ENCODE measurements around the gene GNB5.
A peak's percentile ranks its signal among the peaks of the same experiment; 100 is the strongest.
"Not testable (repeated sequence)": the region's sequence is repeated elsewhere in the genome, so short reads cannot be mapped to it uniquely, and the experiment has no call there.

The GNB5 gene

DNA sequence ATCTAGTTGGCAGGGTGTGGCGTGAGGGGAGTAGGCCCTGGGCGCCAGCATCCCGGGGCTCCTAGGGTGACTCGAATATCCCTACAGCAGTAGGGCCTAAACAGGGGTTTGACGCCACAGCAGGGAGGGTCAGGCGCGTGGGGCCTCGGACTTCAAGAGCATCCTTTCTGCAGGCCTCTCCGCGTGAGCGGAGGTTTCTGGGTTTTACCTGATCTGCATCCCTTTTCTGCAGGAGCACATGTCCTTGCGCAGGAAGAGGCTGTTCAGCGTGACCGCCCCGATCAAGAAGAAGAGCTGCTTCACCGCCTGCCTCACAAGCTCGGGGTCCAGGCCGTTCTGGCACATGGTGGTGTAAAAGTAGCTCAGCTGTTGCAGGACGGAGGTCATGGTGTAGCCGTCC, 13.5 kb upstream of the GNB5 start:
- DNase-seq = no peak

DNA sequence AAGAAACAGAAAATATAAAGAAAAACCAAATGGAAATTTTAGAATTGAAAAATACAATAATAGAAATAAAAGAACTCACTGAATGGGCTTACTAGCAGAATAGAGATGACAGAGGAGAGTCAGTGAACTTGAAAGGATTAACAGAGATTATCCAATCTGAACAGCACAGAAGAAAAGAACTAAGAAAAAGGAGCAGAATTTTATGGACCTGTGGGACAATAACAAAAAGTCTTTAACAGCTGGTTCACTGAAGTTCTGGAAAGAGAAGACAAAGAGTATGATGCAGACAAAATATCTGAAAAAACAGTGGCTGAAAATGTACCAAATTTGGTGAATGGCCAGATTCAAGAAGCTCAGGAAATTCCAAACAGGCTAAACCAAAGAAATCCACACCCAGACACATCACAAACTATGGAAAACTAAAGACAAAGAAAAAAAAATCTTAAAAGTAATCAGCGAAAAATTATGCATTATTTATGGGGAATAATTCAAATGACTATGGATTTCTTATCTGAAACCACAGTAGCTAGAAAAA, 9.7 kb upstream of the GNB5 start:
- no peak for DNase-seq

DNA sequence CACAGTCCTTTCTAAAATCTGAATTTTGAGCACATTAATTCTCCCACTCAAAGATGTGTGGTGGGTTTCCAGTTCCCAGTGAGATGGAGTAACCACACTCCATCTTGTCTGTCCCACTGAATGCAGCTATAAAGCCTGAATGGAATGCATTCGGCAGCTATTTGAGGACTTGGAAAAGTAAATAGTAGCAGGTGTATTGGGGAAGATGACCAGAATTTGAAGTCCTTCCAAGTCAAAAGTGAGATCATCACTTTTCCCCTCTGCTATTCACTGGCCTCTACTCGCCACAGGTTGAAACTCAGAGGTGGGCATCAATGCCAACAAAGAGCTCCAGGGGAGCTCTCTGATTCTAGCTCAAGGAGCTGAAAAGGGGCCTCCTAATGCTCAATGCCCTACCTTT, 8.1 kb upstream of the GNB5 start:
- no peak for DNase-seq

DNA sequence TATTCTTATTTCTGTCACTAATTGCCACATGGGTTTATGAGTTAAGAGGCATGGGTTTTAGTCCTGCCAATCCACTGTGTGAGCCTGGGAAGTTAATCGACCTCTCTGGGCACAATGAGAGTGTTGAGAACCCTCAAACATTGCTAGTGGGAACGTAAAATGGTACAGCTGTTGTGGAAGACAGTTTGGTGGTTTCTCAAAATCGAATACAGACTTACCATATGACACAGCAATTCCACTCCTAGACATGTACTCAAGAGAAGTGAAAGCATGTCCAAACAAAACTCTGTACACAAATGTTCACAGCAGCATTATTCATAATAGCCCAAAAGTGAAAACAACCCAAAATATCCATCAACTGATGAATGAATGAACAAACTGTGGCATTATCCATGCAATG, 5.7 kb upstream of the GNB5 start:
- DNase-seq = no peak

DNA sequence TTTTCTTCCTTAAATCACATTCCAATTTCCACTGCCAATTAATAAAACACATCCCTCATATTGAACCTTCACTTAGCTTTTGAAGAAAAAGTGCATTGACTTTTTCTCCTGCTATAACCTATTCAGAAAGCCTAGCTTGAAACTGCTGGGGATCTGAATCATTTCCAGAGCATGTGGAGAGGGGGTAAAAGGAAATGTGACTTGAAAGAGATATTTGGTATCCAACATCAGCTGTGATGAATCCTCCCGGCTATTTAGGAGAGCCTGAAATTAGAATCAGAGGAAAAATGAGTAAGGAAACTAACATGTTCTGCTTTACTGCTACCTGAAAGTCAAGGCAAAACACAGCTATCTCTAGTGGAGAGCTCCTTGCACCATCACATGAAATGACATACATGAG, 2.6 kb upstream of the GNB5 start:
- no peak for DNase-seq

DNA sequence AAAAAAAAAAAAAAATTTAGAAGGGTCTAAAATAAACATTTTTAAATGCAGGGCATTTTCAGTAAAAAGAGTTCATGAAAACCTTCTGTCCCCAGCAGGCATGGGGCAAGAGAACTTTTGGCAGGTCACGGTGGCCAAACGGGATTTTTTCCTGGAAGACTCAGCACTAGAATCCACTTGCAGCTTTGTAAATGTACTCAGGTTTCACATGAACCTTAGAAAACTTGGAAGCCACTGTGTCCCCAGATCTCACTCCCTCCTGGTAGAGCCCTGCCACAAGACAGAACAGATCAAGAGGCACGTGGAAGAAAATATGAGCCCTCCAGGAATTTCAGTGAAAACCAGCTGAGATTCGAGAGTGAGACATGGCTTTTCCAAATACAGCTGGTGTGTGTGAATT, 2.1 kb upstream of the GNB5 start:
- no peak for DNase-seq

DNA sequence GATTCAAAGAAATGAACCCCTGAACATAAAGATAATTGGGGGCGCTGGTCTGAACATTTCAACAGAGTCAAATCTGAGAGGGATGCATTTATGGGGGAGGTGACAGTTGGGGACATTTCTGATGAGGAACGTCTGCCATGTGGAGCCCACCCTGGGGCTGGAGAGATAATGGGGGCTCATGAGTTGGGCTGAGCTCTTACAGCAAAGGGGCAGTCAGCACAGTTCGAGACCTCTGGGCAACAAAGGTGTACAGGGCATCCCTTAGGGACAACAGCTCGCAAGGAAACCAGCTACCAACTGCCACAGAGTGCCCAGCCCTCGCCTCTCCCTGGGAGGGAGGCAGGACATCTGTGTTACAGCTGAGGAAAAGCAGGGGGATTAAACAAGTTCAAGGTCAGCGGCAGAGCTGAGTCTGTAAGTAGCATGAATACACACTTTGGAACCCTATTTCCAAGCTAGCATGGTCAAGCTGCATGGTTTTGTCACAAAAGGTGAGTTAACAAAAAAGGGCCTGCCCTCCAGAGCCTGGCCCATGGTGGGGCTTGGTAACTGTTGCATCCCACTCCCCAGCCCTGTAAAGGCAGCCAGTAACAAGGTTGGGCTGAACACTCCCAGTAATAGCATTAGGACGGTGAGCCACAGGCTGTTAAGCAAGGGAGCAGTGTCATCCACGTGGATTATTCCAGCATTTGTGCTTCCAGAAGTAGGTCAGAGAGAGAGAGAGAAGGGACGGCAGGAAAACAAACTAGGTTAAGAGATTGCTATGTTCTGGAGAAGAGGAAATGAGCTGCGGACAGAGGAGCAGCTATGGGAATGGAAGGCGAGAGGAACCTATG, 4.3 kb downstream of the GNB5 start:
- peak; percentile 58 for DNase-seq

DNA sequence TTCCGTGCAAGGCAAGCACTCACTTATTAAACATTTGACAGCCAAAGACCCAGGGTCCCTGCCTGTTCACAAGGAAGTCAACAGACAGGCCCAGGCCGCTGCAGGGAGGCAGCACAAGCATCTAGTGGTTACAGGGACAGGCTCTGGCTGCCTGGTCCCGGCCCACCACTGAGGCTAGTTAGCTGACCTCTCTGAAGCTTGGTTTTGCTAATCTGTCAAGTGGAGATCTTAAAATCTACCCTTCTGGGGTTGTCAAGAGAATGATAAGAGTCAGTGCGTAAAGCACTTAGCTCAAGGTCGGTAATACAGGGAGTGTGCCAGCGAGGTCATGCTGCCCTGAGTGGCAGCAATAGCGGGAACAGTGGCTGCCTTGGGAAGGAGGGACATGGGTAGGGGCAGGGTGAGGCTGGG, 6.0 kb downstream of the GNB5 start:
- no peak for DNase-seq

DNA sequence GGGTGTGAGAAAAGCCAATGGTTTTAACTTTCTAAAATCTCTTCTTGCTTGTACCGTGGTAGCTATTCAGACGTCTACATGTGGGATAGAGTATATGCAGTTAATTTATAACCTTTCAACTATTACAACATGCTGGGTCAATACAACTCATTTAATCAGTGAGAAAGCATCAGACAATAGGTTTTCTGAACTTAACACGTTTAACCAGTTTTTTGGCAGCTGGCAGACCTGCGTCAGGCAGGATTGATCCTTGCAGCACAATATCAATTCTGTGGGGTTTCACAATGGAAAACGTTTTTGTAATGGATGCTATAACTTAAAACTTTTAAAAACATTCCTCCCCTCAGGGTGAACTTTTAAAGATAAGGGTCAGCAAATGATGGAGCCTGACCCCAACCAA, 6.5 kb downstream of the GNB5 start:
- DNase-seq = no peak

DNA sequence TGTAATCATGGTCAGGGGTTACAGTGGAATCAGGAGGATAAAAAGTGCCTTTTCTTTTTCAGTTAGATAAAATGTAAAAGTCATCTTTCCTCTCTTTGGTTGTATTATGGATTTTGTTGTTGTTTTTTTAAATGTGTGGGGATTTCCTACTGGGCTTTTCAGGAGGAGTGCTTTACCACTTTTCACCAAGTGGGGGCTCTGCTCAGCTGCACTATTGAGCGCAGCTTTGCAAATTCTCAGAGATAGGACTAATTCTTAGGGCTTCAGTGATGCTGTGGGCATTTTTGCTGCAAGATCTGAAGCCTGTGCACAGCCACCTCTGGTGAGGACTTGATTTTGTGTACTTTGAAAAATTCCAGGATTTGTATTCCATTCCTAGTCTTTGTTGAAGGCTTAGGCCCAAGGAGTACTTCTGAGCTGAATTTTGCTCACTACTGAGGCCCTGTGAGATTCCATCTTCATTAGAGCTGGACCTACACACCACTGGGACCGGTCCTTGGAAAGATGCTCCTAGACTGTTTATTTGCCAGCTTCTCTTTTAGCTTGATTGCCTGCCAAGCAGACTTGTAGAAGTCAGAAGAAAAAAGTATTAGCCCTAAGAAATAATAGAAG, 7.5 kb downstream of the GNB5 start:
- DNase-seq = peak; percentile 44

DNA sequence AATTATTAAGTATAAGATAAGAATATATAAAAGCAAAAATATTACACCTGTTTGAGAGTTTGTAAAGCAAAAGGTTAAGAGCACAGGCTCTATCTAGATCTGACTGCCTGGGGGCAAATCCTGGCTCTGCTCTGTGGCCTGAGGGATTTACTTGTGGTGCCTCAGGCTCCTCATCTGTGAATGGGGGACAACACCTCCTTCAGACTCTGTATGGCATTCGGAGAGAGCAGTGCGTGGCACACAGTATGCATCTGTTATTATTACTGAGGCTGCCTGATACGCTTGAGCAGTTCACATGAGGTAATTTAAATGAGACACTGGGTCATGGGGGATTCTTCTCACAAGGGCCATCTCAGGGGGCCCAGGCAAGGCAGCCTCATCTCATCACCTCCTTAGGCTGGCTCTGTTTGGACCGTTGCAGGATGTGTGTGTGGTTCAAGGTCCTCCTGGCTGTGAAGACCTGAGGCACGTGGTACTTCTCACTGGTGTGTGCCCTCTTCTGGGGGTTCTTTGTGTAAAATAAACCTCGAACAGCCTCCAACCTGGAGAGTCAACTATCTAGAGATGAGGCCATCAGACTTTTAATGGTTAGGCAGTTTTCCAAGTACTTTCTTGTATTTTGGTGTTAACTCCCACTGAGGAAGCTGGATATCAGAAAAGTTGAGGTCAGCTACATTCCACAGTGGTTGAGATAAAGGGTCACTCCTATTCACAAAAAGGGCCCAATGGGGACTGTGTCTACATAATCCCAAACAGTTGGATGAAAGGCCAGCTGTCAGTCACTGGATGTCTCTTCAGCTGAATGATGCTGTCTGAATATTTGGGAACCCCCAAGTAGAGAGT, 9.0 kb downstream of the GNB5 start:
- no peak for DNase-seq

DNA sequence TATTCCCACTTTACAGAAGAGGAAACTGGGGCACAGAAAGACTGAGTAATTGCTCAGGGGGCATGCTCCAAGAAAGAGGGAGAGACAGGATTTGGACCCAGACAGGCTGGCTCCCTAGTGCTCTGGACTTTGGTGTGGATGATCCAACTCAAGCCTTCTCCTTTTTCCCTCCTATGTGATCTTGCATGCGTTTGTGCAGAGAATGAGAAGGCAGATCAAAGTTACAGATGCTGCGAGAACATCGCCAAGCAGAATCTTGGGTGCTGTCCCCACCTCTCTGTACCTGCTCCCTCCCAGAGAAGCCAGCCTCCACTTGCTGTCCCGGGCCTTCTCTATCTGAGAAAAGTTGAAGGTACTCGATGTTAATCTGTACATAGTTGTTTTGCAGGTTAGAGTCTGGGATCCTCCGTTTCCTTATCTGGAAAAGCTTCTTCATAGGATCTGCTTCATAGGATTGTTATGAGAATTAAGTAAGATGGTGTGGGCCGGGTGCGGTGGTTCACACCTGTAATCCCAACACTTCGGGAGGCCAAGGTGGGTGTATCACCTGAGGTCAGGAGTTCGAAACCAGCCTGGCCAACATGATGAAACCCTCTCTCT, 10.2 kb downstream of the GNB5 start:
- DNase-seq = no peak

DNA sequence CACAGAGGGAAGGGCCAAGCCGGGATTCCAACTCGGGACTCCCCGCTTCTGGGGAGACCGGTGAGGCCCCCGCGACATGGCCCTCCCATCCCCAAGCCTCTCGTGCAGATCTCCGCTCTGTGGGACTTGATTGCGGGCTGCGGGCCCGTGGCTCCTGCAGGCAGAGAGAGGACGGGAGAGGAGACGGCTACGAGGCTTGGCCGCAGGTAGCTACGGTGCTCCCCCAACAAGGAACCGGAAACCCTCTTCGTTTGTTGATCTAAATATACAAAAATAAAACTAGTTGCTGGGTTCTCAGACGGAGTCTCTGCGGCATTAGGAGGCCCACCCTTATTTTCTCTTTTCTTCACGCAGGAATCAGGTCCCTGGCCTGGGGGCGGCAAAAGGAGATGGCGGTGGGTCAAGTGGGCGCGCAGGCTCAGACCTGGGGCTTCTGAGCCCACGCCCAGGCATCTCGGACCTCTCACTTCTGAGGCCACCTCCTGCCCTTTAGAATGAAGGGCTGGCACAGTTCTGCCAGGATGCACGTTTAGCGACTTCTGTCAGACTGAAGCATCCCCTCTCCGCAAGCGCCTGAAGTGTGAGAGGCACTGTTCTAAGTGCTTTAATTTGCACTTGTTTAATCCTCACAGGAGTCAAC, 10.9 kb downstream of the GNB5 start:
- DNase-seq = no peak

DNA sequence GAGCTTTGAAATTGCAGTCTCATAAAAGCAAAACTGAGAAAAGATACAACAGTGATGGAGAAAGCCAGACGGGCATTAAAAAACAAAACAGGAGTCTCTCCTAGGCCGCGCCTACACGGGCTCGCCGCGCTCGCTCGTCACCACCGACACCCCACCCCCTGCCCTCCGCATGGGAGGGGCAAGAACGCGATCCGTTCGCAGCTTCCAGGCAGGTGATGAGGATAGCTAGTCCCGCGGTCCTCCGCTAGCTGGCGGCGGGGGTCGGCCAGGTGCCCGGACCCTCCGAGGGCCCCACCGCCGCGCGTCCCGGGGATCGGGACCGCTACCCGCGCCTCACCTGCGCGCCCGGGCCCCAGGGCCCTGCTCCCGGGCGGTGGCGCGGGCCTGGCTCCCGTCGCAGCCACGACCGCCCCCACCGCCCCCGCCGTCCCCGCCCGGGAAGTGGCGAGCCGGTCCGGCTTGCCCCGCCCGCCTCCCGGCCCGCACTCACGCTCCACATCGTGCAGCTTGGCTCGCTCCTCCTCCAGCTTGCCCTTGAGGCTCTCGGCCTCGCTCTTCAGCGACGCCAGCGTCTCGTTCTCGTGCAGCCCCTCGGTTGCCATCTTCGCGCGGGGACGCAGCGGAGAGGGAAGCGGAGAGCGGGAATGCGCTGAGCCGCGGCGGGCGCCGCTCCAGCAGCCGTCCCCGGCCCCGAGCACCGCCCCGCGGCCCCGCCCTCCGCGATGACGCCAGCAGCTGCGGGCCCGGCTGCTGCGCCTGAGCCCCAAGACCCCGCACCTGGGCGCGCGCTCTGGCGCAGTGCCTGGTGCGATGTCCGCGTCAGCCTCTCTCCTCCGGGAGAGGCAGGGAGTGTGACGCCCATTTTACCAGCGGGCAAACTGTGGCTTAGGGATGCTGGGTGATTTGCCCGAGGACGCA, 11.7 kb downstream of the GNB5 start:
- DNase-seq = peak; percentile 88

DNA sequence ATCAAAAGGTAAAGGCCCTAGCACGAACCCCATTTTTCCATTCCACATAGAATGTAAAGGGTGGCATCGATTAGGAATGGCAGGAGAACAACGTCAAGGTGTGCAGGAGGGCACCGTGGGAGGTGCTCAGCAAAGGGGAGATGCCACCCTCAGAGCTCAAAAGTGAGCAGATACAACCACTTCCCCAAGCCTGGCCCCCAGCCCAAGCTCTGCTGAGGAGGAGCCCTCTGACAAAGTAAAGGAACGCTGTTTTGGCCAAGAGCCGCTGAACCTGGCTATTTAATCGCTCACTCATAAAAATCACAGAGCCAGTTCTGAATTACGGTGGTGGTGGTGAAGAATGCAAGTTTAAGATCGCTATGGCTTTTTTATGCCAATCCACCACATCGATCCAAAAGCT, 12.4 kb downstream of the GNB5 start:
- DNase-seq = no peak

DNA sequence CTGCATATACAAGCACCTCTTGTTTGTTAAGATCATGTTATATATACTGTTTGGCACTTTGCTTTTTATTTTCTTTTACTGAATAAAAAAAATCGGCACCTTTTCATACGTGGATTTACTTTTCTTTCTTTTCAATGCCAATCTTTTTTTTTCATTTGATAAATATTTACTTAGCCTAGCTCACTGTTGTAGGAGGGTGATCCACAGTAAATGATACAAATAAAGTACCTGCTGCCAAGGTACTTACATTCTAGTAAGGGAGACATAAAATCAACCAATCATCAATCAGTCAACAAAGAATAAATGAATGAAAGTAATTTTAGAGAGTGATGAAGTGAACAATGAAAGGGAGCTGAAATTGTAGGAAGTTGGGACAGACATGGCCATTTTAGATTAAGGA, 18.3 kb downstream of the GNB5 start:
- no peak for DNase-seq

DNA sequence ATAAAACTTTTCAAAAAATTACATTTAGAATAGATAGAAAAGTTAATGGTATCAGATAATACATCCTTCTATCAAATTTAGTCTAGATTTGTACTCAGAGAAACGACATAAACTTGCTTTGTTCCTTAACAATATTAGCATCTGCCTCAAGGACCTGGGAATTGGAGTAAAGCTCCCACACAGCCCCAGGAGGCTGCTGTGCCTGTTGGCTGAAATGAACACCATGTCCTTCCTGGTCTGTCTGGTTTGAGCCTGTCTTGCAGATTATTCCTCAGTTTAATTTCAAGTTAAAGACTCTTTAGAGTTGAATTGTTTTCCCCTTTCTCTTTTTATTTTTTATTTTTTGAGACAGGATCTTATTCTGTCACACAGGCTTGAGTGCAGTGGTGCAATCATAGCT, 19.4 kb downstream of the GNB5 start:
- no peak for DNase-seq

DNA sequence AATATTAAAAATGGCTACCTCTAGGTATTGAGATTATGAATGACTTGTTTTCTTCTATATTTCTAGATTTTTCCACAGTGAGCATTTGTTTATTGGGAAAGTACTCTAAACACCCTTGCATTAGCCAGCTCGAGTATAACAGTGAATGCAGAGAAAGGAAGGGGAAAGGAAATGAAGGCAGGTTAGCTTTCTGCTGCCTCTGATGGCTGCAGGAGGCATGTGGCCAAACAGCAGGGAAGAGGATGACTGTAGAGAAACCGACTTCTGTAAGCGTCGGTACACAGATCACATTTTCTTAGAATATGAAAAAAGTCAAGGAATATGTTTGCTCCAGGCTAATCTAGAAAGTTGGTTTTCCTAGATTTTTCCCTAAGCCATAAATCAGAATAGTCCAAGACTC, 19.8 kb downstream of the GNB5 start:
- DNase-seq = no peak

DNA sequence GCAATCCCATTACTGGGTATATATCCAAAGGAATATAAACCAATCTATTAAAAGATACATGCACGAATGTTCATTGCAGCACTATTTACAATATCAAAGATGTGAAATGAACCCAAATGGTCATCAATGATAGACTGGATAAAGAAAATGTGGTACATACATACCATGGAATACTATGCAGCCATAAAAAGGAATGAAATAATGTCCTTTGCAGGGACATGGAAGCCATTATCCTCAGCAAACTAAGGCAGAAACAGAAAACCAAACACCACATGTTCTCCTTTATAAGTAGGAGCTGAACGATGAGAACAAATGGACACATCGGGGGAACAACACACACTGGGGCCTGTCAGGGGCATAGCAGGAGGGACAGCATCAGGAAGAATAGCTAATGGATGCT, 21.0 kb downstream of the GNB5 start:
- DNase-seq = not testable (repeated sequence)

DNA sequence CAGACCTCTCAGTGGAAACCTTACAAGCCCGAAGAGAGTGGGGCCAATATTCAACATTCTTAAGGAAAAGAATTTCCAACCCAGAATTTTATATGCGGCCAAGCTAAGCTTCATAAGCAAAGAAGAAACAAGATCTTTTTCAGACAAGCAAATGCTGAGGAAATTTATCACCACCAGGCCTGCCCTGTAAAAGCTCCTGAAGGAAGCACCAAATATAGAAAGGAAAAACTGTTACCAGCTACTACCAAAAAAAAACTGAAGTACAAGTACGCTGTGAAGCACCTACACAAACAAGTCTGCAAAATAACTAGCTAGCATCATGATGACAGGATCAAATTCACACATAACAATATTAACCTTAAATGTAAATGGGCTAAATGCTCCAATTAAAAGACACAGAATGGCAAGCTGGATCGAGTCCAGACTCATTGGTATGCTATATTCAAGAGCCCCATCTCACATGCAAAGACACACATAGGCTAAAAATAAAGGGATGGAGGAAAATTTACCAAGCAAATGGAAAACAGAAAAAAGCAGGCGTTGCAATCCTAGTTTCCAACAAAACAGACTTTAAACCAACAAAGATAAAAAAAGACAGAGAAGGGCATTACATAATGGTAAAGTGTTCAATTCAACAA, 25.6 kb downstream of the GNB5 start:
- not testable (repeated sequence) for DNase-seq

All from retina (tissue), 1 donor.